Esophagus squamous epithelium (tissue), 4 donors: ENCODE data around the gene DUS1L.

Source experiments
- CTCF ChIP-seq, 6 experiments: fragments of 450-650 bp in 4 of 6; fragments of 200-600 bp in 2 of 6; sonication (generic) in 2 of 6; IDR thresholded peaks; one replicate each; pipeline ENCODE4 v1.5.1; 2016 to 2019; ENCODE audit warnings: antibody characterized with exemption in 6 of 6, mild to moderate bottlenecking in 4 of 6, moderate library complexity in 4 of 6
- POLR2A ChIP-seq, 4 donors: fragments of 450-650 bp; IDR thresholded peaks; one replicate each; pipeline ENCODE4 v1.6.1; 2017; ENCODE audit warnings: antibody characterized with exemption in 4 of 4, mild to moderate bottlenecking in 4 of 4, moderate library complexity in 3 of 4

GRCh38 chr17:82047379-82047778 is 18.2 kb downstream of the DUS1L start:
- TF ChIP-seq CTCF (IDR thresholded peaks at IDR 0.05) (no peak), POLR2A (IDR thresholded peaks at IDR 0.05) (no peak)
